Endodermal cell (in vitro differentiated cells): ENCODE results near the gene CLN3. TPM values are rescaled to one million over a fixed set of nuclear protein-coding genes. Genes with fewer than 3 reads are reported as not detected.
"Not testable (repeated sequence)": the region's sequence is repeated elsewhere in the genome, so short reads cannot be mapped to it uniquely, and the experiment has no call there.

ENCODE experiments used
- DNase-seq: peaks from one replicate; pipeline ENCODE4 v3.0.0-alpha.2; 2017
- H3K27ac ChIP-seq: 2 replicates; pipeline ENCODE4 v1.5.1; 2013; ENCODE audit warnings: mild to moderate bottlenecking, low read depth, low read length, moderate library complexity
- H3K27me3 ChIP-seq: 2 replicates; pipeline ENCODE4 v1.6.1; 2013; ENCODE audit warnings: mild to moderate bottlenecking, low read length, moderate library complexity; ENCODE audit not compliant: insufficient read depth, control insufficient read depth, poor library complexity, severe bottlenecking
- H3K36me3 ChIP-seq: 2 replicates; pipeline ENCODE4 v1.7.0; 2013; ENCODE audit warnings: mild to moderate bottlenecking, low read length, moderate library complexity; ENCODE audit not compliant: control insufficient read depth, insufficient read depth
- H3K4me1 ChIP-seq: one replicate; pipeline ENCODE4 v1.7.0; 2013; ENCODE audit warnings: low read length; ENCODE audit not compliant: control insufficient read depth, insufficient read depth
- H3K4me3 ChIP-seq: 2 replicates; pipeline ENCODE4 v1.5.1; 2013; ENCODE audit warnings: mild to moderate bottlenecking, low read length, moderate library complexity
- H3K9ac ChIP-seq: 2 replicates; pipeline ENCODE4 v1.6.1; 2013; ENCODE audit warnings: mild to moderate bottlenecking, low read length, moderate library complexity; ENCODE audit not compliant: poor library complexity, severe bottlenecking; ENCODE audit errors: extremely low read depth
- H3K9me3 ChIP-seq: 2 replicates; pipeline ENCODE4 v1.6.1; 2013; ENCODE audit warnings: mild to moderate bottlenecking, low read length, moderate library complexity; ENCODE audit not compliant: control insufficient read depth
- H3K27ac Mint-ChIP-seq: 2 replicates; pipeline ENCODE4 v1.8.0; 2020; ENCODE audit warnings: mixed read lengths
- H3K27me3 Mint-ChIP-seq: 2 replicates; pipeline ENCODE4 v1.8.0; 2021; ENCODE audit warnings: mild to moderate bottlenecking, mixed read lengths; ENCODE audit not compliant: insufficient read depth
- H3K36me3 Mint-ChIP-seq: 2 replicates; pipeline ENCODE4 v1.8.0; 2020; ENCODE audit warnings: low read depth, mixed read lengths
- H3K4me1 Mint-ChIP-seq: 2 replicates; pipeline ENCODE4 v1.8.0; 2020; ENCODE audit warnings: mixed read lengths
- H3K4me3 Mint-ChIP-seq: 2 replicates; pipeline ENCODE4 v1.8.0; 2020; ENCODE audit warnings: mild to moderate bottlenecking, moderate library complexity, mixed read lengths
- H3K9me3 Mint-ChIP-seq: 2 replicates; pipeline ENCODE4 v1.8.0; 2020; ENCODE audit warnings: mild to moderate bottlenecking, mixed read lengths
- WGBS, 2 experiments: methylation state at CpG; one replicate each; pipeline versions ENCODE4 v1.1.5 to v1.1.7; 2013; ENCODE audit warnings: missing lambda C conversion rate in 2 of 2, mixed read lengths in 1 of 2; ENCODE audit not compliant: insufficient coverage in 1 of 2, insufficient read length in 1 of 2; 5-methylcytosine and 5-hydroxymethylcytosine counted together
- total RNA-seq, 2 donors: library from RNA; stranded (reverse); fragmentation: NEBNext Ultra II Directional in 1 of 2; extraction: Animal tissue kit (Norgen Biotek cat#: 25700) in 1 of 2; gene quantifications; 2 replicates in 1 of 2; 3 replicates in 1 of 2; pipeline ENCODE4 v1.2.1, GENCODE V29; 2021
- TF ChIP-seq, protein P1 (sequence below): fragments of 200-600 bp; sonication (generic); conservative IDR thresholded peaks from 2 replicates; pipeline ENCODE4 v1.5.0; 2021; ENCODE audit warnings: antibody characterized with exemption, mild to moderate bottlenecking

Gene CLN3
- total RNA-seq, 2 donors from 2014 or later, result 29.9 to 30.2 TPM

- H3K9me3 ChIP-seq, result peaks cover 9% of the 10 kb centered on the region
- Mint-ChIP-seq H3K9me3 (peaks cover 17% of the 10 kb centered on the region), H3K4me3 (no peak overlapping the region), H3K27ac (no peak overlapping the region), H3K27me3 (no peaks in the 10 kb centered on the region), H3K4me1 (peaks cover 5% of the 10 kb centered on the region), H3K36me3 (no peaks in the 10 kb centered on the region)
- DNase-seq, result no peak
- H3K4me3 ChIP-seq, result no peak overlapping the region
- no peak overlapping the region for H3K27ac ChIP-seq
- no peaks in the 10 kb centered on the region for H3K27me3 ChIP-seq
- TF ChIP-seq, protein P1, sequence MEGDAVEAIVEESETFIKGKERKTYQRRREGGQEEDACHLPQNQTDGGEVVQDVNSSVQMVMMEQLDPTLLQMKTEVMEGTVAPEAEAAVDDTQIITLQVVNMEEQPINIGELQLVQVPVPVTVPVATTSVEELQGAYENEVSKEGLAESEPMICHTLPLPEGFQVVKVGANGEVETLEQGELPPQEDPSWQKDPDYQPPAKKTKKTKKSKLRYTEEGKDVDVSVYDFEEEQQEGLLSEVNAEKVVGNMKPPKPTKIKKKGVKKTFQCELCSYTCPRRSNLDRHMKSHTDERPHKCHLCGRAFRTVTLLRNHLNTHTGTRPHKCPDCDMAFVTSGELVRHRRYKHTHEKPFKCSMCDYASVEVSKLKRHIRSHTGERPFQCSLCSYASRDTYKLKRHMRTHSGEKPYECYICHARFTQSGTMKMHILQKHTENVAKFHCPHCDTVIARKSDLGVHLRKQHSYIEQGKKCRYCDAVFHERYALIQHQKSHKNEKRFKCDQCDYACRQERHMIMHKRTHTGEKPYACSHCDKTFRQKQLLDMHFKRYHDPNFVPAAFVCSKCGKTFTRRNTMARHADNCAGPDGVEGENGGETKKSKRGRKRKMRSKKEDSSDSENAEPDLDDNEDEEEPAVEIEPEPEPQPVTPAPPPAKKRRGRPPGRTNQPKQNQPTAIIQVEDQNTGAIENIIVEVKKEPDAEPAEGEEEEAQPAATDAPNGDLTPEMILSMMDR, result no peak
- H3K9ac ChIP-seq, result no peak overlapping the region
- no peaks in the 10 kb centered on the region for H3K36me3 ChIP-seq
- H3K4me1 ChIP-seq, result no peaks in the 10 kb centered on the region
Measured at GRCh38 chr16:28529124-28529523, 37.2 kb upstream of the CLN3 start.

DNA sequence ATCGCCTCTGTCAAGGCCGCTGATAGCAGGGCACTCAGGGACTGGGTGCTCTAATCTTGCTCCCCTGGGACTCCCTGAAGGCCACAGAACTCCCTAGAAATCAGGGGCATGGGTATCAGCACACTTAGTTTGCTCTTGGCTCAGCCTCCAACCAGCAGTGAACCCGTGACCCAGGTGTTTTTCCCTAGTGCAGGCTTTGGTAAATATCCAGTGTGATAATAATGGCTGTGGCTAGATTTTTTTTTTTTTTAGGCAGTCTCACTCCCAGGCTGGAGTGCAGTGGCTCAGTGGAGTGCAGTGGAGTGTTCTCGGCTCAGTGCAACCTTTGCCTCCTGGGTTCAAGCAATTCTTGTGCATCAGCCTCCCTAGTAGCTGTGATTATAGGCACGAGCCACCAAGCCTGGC lies 36.6 kb upstream of the CLN3 start:
- Mint-ChIP-seq H3K27me3 (no peaks in the 10 kb centered on the region), H3K27ac (no peak overlapping the region), H3K36me3 (no peaks in the 10 kb centered on the region), H3K4me3 (no peak overlapping the region), H3K9me3 (peaks cover 20% of the 10 kb centered on the region), H3K4me1 (peaks cover 5% of the 10 kb centered on the region)
- Histone ChIP-seq H3K4me1 (no peaks in the 10 kb centered on the region), H3K27me3 (no peaks in the 10 kb centered on the region), H3K36me3 (no peaks in the 10 kb centered on the region), H3K9ac (no peak overlapping the region), H3K4me3 (no peak overlapping the region), H3K9me3 (peaks cover 9% of the 10 kb centered on the region), H3K27ac (no peak overlapping the region)
- no peak for DNase-seq
- TF ChIP-seq, protein P1, result no peak
- WGBS, 2 experiments, result 82 to 95% methylated on average over 4 to 5 of the region's 5 CpGs

GRCh38 chr16:28527985-28528384 lies 36.1 kb upstream of the CLN3 start:
- no peaks in the 10 kb centered on the region for H3K4me1 ChIP-seq
- no peak for DNase-seq
- no peak overlapping the region for H3K27ac ChIP-seq
- H3K4me3 ChIP-seq, result no peak overlapping the region
- no peak overlapping the region for H3K27ac Mint-ChIP-seq
- peaks cover 5% of the 10 kb centered on the region for H3K4me1 Mint-ChIP-seq
- H3K27me3 ChIP-seq, result no peaks in the 10 kb centered on the region
- no peaks in the 10 kb centered on the region for H3K27me3 Mint-ChIP-seq
- H3K36me3 ChIP-seq, result no peaks in the 10 kb centered on the region
- no peak overlapping the region for H3K4me3 Mint-ChIP-seq
- no peaks in the 10 kb centered on the region for H3K36me3 Mint-ChIP-seq
- TF ChIP-seq, protein P1, result no peak
- 90 to 94% methylated on average over 3 to 4 of the region's 5 CpGs for WGBS, 2 experiments
- H3K9ac ChIP-seq, result no peak overlapping the region
- H3K9me3 ChIP-seq, result peaks cover 9% of the 10 kb centered on the region
- peaks cover 20% of the 10 kb centered on the region for H3K9me3 Mint-ChIP-seq

GRCh38 chr16:28527100-28527785 lies 35.4 kb upstream of the CLN3 start:
- H3K27me3 Mint-ChIP-seq, H3K36me3 ChIP-seq, H3K9ac ChIP-seq, DNase-seq, H3K27me3 ChIP-seq, H3K27ac Mint-ChIP-seq, H3K4me1 Mint-ChIP-seq, H3K36me3 Mint-ChIP-seq, H3K4me3 Mint-ChIP-seq, H3K4me3 ChIP-seq, H3K9me3 ChIP-seq, H3K4me1 ChIP-seq, H3K27ac ChIP-seq: not testable (repeated sequence)
- 89 to 98% methylated on average over 5 to 7 of the region's 7 CpGs for WGBS, 2 experiments
- peaks cover 20% of the 10 kb centered on the region for H3K9me3 Mint-ChIP-seq
